ENCODE results near the gene MT1A.

Gene MT1A

DNA sequence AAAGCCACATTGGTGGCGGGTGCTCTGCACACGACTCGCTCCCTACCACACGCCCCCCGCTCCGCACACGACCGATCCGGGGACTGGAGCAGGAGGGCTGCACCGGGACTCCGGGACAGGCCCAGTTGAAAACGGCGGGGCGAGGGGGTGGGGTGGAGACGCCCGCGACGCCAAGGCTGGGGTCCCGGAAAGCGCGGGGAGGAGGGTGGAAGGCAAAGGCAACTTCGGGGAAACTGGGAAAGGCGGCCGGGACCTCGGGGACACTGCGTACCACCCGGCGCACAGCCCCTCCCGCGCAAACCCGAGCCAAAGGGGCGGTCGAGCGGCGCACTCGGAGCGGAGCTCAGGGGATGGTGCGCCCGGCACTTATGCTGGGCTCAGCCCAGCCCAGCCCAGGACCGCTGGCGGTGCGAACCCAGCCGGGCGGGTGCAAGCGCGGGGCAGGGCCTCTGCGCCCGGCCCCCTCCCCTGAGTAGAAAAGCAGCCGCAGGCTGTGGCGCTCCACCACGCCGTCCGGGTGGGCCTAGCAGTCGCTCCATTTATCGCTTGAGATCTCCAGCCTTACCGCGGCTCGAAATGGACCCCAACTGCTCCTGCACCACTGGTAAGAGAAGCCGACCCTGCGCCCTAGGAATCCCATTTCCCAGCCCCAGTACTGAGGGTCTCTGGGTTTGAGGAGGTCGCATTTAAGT lies 6.2 kb upstream of the MT1A start, which contains the start of gene MT1M:
Gene MT1M, plus strand, starts transcription at position 504 of the 692 bp plus-strand sequence. Its CDS starts 73 bp downstream, at position 577.
- DNase-seq (ENCODE audit: low spot score): no peak

- DNase-seq (ENCODE audit: low spot score): no peak
Observed at GRCh38 chr16:56632848-56633365, 5.6 kb upstream of the MT1A start.

- DNase-seq (ENCODE audit: low spot score): no peak
Observed at GRCh38 chr16:56633535-56633934, 4.9 kb upstream of the MT1A start.

DNA sequence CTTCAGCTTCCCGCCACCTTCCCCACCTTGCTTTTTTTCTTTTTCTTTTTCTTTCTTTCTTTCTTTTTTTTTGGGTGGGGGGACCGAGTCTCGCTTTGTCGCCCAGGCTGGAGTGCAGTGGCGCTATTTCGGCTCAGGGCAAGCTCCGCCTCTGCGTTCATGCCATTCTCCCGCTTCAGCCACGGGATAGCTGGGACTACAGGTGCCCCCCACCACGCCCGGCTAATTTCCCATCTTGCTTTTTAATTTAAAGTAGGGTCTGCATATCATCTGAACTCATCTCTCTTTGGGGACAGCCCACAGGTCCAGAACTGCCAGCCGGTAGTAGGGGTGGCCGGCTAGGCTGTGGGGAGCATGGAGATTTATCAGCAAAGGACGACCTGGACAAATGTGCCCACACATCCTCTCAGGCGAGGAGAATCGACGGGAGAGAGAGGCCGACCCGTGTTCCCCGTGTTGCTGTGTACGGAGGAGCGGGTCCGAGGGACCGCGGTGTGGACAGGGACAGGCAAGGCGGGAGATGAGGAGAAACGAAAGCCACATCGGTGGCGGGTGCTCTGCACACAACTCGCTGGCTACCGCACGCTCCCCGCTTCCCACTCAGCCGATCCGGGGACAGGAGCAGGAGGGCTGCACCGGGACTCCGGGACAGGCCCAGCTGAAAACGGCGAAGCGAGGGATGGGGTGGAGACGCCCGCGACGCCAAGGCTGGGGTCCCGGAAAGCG lies 3.6 kb upstream of the MT1A start:
- DNase-seq (ENCODE audit: low spot score): no peak

DNA sequence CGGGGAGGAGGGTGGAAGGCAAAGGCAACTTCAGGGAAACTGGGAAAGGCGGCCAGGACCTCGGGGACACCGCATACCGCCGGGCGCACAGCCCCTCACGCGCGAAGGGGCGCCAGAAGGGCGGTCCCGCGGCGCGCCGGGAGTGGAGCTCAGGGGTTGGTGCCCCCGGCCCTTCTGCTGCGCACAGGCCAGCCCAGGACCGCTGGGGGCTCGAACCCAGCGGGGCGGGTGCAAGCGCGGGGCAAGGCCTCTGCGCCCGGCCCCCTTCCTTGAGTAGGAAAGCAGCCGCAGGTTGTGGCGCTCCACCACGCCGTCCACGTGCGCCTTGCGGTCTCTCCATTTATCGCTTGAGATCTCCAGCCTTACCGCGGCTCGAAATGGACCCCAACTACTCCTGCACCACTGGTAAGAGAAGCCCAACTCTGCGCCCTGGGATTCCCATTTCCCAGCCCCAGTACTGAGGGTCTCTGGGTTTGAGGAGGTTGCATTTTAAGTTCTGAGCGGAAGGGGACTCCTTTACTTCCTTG lies 3.0 kb upstream of the MT1A start:
- no peak for DNase-seq (ENCODE audit: low spot score)

DNA sequence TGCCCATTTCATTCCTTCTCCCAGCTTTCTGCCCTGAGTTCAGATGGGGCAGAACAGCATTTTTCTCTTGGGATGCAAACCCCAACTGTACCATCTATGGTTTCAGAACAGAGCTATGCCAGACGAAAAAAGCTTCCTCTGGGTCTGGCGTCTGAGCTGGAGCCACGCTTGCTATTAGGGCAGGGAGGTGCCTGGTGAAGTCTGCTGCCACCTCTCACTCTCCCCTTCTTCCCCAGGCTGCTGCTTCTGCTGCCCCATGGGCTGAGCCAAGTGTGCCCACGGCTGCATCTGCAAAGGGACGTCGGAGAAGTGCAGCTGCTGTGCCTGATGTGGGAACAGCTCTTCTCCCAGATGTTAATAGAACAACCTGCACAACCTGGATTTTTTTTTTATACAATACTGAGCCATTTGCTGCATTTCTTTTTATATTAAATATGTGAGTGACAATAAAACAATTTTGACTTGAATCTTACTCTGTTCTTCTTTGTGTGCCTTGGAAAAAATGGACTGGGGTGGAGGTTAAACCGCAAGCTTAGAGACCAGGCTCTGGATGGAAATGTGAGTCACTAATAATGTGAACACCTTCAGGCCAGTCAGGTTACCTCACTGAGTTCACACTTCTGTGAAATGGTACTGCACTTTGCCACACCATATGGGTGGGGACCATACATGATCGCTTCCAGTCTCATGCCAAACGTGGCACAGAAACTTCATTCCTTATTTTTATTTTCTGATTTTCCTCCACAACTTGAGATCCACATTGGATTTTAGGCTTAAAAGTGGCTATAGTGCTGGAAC lies 1.7 kb upstream of the MT1A start:
- no peak for DNase-seq (ENCODE audit: low spot score)

DNA sequence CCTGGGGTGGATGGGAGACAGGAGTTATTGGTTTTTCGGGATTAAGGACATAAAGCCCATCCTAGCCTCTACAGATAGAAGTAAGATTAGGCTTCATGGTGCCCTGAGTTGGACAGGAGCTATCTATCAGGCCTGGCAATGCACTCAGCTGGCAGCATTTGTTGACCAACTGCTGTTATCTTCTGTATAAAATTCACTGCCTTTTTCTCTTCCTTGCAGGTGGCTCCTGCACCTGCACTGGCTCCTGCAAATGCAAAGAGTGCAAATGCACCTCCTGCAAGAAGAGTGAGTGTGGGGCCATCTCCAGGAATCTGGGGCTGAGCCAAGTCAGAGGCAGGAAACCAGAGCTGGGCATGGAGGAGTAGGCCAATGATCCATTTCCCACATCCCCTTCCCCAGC lies 579 bp downstream of the MT1A start:
- DNase-seq (ENCODE audit: low spot score): no peak

DNA sequence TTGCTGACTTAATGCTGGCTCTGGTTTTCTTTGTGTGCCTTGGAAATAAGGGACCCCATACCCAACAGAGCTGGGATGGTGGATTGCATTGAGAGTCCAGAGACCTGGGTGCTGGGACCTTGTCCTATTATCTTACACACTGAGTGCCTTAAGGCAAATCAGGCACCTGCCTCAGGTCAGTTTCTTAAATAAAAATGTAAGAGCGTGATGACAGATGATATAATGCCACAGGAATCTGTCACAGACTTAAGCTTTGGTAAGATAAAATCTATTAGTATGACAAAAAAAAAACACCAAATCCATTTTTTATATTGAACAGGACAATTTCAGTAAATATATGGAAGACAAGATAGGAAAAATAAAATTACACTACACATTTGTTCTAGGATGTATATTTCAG lies 1.6 kb downstream of the MT1A start:
- DNase-seq (ENCODE audit: low spot score): no peak

DNA sequence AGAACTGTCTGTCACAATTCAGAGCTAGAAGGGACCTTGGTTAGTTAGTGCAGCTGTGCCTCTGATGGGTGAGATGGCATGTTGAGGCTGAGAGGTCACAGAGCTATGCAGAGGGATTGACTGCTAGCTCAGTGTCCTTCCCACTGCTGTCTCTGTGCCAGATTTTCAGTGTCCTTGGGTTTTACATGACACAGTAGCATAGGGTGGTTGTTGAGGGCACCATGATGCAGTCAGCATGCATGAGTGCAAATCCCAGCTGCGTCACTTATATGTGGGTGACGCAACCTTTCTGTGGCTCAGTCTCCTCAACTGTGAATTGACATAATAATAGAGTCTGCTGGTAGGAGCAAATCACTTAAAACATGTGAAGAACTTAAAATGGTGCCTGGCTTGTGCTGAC lies 2.7 kb downstream of the MT1A start:
- no peak for DNase-seq (ENCODE audit: low spot score)

DNA sequence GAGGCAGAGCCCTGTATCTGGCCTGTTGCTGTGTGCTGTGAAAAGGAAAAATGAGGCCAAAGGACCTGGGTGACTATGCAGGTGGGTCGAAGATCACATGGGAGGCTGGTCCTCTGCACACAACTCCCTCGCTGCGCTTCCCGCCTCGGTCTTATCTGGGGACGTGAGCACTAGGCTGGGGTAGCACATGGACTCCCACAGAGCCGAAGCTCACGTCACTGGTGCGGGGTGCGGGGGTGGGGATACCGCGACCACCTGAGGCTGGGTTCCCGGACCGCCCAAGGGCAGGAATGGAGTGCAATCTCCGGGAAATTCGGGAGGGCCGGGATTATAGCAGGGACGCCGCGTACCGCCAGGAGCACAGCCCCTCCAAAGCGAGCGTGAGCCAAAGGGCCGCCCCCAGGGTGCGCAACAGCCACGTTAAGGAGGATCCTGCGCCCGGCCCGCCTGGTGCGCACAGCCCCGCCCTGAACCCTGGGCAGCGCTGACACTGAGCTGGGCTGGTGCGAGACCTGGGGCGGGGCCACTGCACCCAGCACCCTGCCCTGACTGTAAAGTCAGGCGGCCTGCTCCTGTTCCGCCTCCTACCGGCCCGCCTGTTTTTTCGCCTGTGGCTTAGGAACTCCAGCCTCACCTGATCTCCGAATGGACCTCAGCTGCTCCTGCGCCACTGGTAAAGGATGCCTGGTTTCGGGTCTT lies 4.8 kb downstream of the MT1A start:
- no peak for DNase-seq (ENCODE audit: low spot score)

GRCh38 chr16:56643833-56644232 lies 5.4 kb downstream of the MT1A start:
- no peak for DNase-seq (ENCODE audit: low spot score)

GRCh38 chr16:56645311-56645710 lies 6.8 kb downstream of the MT1A start:
- no peak for DNase-seq (ENCODE audit: low spot score)

GRCh38 chr16:56645838-56646237 lies 7.4 kb downstream of the MT1A start:
- no peak for DNase-seq (ENCODE audit: low spot score)

DNA sequence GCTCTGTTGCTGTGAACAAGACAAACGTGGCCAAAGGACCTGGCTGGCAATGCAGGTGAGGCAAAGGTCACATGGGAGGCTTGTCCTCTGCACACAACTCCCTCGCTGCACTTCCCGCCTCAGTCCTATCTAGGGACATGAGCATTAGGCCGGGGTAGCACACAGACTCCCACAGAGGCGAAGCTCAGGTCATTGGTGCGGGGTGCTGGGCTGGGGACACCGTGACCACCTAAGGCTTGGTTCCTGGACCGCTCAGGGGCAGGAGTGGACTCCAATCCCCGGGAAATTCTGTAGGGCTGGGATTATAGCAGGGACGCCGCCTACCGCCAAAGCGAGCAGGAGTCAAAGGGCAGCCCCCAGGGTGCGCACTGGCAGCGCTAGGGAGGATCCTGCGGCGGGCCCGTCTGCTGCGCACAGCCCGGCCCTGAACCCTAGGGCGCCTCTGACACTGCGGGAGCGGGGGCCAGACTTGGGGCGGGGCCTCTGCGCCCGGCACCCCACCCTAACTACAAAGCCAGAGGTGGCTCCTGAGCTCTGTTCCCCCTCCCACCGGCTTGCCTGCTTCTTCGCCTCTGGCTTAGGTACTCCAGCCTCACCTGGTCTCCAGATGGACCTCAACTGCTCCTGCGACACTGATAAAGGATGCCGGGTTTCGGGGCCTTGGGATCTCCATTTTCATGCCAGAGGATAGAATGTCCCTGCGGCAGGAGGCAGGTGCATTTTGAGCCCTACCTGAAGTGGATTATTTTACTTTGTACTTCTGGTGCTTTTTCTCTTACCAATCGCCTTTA lies 9.4 kb downstream of the MT1A start:
- no peak for DNase-seq (ENCODE audit: low spot score)

GRCh38 chr16:56649271-56649670 lies 10.8 kb downstream of the MT1A start:
- DNase-seq (ENCODE audit: low spot score): no peak

DNA sequence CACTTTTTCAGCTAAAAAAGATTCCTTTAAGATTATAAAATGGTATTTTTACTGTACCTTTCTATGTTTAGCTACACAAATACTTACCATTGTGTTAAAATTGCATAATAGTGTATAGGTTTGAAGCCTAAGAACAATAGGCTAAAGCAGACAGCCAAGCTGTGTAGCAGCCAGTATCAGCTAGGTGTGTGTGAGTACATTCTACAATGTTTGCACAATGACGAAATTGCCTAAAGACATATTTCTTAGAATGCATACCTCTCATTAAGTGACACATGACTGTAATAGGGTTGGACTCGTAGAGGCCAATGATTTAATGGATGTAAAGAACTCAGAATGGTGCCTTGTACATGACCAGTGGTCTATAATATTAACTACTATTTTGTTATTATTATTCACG lies 11.4 kb downstream of the MT1A start:
- no peak for DNase-seq (ENCODE audit: low spot score)

DNA sequence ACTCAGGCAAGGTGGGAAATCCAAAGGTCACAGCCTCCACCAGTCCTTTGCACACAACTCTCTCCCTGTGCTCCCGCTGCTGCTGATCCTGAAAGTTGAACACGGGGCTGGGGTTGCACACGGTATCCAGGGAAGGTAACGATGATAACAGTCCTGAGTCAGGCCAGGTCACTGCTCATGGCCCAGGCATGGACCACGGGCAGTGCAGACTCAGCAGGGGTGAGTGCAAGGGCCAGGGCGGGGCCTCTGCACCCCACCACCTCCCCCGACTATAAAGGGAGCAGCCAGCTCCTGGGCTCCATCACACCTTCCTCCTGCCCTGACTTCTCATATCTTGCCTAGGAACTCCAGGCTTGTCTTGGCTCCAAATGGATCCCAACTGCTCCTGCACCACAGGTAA lies 13.1 kb downstream of the MT1A start, which contains the start of gene MT1B:
Gene MT1B, plus strand, starts transcription at position 301 of the 400 bp plus-strand sequence. Its CDS starts 68 bp downstream, at position 369.
- DNase-seq (ENCODE audit: low spot score): no peak

- no peak for DNase-seq (ENCODE audit: low spot score)
Observed at GRCh38 chr16:56652600-56652999, 14.1 kb downstream of the MT1A start.

DNA sequence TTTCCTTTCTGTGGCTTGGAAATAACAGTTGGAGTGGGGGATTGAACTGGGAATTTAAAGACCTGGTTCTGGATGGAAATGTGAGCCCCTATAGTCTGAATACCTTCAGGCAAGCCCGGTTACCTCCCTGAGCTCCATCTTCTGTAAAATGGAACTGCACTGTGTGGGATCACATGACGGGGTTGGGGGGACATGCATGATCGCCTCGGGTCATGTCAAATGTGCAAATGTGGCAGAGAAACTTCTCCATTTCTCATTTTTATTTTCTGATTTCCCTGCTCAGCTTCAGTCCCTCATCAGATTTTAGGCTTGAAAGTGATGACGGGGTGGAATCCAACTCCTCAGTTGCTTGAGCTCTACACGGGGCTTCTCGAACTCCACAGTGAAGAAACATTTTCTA lies 14.8 kb downstream of the MT1A start:
- DNase-seq (ENCODE audit: low spot score): no peak

DNA sequence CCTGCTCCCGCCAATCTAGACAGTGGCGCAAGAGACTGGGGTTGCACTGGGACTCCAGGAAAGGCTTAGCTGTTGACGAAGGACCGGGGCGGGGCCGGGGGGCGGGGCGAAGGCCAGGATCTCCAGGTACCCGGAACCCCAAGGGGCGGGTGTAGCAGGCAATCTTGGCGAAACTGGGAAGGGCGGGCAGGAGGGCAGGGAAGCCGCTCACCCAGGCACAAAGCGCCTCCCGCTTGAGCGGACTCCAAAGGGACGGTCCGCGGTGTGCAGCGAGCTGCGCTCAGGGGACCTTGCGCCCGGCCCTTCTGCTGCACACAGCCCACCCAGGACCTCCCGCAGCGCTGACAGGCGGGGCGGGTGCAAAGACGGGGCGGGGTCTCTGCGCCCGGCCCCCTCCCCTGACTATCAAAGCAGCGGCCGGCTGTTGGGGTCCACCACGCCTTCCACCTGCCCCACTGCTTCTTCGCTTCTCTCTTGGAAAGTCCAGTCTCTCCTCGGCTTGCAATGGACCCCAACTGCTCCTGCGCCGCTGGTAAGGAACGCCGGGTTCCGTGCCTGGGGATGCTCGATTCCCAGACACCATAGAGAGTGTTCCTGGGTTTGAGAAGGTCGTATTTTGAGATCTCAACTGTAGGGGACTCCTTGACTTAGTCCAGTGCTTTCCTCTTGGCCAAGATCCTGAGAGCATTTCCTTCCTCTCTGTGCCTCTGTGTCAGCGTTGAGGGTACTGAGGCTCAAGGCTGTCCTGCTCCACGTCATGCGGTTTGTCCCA lies 19.3 kb downstream of the MT1A start, which contains the start of gene MT1F:
Gene MT1F, plus strand, starts transcription at position 405 of the 772 bp plus-strand sequence. Its CDS starts 100 bp downstream, at position 505.
- peak; percentile 28 for DNase-seq (ENCODE audit: low spot score)
